Measurements from ENCODE around the gene NAA16.
"Not testable (repeated sequence)": the region's sequence is repeated elsewhere in the genome, so short reads cannot be mapped to it uniquely, and the experiment has no call there.

NAA16 gene

DNA sequence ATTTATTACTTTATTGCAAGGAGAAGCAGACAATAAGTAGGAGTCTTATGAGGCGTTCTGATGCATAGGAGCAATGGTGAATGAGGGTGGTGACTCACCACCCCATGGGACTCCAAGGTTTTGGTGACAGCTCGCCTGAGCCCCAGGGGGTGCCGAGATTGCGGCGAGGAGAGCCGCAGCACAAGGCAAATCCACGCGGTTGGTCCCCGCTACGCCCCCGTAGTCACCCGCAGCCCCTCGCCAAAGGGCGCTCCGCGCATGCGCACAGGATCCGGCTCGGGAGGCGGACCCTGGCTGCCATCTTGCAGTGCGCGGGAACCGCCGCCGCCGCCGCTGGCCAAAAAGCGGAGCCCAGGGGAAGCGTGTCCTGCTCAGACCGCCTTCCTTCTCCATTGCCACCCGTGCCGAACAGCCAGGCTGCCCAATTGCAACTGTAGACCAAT is at the start of gene NAA16:
NAA16 (plus strand) TSS at position 305 of the 443 bp plus-strand sequence. CDS start 262 bp downstream, outside the sequence.
- peak; percentile 96 for DNase-seq

DNA sequence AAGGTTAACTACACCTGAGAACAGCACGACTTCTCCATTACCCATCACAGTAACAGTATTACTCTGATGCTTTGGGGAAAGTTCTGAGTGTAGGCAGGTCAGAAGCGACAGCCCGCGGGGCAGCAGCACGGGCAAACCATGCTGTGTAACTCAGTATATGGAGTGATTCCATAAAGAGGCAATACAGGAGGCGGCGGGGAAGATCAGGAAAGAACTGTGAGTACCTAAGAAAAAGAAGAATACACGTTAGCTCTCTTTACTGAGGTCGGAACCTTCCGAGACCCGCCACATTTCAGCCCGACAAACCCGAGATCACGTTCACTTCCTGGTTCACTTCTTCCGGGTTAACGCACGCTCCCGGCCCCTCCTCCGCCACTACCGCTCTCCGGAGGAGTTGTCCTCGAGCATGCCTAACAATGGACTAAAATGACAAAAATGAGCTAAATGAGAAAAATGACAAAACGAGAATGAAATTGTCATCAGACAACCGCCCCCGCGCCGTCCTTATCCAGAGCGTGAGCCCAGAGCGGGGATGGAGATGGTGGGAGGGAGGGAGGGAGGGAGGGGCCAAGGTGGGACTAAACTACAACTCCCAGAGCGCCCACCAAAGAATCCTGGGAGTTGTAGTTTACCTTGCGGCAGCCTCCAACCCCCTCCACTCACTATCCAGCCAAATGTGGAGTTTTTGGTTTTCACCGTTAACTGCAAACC is 47.7 kb upstream of the NAA16 start, which contains the start of gene MTRF1:
MTRF1 (minus strand) TSS at position 316 of the 711 bp plus-strand sequence. CDS start 2,669 bp downstream, outside the sequence.
- peak; percentile 90 for DNase-seq

DNA sequence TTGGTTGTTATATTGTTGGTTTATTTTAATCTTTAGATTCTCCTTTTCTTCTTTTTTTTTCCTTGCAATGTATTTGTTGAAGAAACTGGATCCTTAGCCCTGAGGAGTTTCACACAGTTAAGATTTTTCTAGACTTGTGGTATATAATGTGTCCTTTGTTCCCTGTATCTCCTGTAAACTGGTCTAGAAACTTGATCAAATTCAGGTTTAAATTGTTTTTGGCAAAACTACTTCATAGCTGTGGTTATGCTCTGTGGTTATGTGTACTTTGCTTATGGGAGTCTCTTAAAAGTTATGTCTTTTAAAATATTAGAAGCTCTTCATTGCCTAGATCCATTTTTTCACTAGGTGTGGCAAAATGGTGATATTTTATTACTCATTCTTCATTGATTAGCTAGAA is 44.0 kb upstream of the NAA16 start:
- DNase-seq = no peak

DNA sequence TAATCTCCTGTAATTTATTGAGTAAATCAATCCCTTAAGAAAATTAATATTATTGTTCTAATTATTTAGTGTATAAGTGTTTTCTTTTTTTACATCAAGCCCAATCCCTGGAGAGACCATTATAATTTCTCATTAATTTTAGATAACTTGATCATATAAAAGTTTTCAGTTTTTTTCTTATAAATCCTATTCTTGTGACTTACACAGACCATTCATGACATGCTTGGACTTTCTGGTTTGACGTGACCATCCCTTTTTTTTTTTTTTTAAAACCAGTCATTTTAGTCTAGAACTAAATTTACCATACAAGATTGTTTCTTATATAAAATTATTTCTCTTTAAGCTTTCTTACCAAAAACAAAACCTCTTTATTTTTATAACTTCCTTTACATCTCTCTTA is 42.3 kb upstream of the NAA16 start:
- no peak for DNase-seq

DNA sequence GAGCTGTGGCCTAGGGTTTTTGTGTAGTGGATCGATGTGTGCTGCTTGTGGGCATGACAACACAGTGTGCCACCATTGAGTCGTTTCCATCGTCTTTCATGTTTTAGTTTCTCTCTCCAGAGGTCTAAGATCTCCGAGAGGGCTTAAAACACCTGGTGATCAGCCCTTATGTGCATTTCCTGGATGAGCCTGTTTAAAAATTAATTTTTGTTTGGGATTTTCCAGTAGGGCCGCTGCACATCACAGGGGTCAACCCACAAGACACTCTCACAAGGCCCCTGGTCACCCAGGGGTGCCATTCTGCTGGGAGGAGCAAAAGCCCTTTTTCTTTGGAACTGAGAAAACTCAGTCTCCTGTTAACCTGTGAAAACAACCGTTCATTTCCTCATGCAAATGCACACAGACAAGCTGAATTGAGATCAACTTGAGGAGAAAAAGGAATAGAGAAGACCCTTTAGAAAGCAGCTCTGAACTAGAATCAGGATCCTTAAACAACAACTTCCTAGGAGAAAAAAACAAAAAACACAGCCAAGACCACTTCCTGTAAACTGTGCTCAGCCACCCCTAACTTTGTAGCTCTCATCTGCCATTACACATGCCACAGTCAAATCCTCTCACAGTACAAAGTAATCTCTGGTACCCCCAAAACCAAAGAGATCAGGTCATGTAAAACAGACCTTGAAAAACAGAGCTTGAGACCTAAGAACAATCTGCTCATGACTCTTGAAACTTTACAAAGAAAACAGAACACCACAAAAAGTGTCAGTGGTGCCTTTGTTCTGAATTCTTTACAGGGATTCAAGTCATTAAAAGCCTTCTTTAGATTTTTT is 39.4 kb upstream of the NAA16 start:
- no peak for DNase-seq

DNA sequence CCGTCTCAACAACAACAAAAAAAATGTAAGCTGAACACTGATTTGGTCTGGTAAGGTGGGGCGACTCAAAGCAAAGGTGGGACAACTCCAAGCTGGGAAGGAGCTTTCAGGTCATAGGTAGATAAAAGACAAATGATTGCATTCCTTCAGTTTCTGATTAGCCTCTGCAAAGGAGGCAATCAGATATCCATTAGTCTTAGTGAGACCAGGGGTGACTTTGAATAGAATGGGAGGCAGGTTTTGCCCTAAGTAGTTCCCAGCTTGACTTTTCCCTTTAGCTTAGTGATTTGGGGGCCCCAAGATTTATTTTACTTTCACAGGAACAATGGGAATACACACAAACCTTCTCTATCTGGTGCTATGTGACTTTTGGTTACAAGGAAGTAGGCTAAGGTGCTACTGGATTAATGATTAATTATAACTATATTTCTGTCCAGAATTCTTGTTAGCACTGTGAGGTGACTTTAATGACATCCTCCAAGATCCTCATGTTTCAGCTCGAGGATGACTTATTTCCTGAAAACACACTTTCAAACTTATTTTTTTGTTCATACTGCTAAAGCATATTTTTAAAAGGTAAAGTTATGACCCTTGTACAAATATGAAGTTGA is 37.1 kb upstream of the NAA16 start:
- DNase-seq = no peak

DNA sequence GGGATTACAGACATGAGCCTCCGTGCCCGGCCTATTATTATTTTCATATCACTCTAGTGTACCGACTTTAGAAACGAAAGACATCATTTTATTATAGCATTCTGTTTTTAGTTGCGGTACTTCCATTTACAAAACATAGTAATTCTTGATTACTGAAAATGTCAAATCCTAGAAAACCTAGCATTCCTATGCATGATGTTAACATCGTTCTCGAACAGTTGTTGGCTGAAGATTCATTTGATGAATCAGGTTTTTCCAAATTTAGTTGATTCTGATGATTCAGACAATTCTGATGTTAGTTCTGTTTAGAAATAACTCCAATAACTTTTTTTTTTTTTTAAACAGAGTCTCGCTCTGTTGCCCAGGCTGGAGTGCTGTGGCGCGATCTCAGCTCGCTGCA is 36.2 kb upstream of the NAA16 start:
- DNase-seq = no peak

DNA sequence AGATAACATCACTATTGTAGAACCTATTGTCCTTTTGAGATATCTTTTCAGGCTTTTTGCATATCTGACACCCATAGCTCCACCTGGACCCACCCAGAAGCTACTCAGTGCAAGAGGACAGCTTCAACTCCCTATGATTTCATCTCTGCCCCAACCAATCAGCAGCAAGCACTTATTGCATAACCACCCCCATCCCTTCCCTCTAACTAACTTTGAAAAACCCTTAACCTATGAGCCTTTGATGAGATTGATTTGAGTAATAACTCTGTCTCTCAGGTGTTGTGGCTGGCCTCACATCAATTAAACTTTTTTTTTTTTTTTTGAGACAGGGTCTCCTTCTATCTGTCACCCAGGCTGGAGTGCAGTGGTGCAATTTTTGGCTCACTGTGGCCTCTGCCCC is 34.2 kb upstream of the NAA16 start:
- no peak for DNase-seq

DNA sequence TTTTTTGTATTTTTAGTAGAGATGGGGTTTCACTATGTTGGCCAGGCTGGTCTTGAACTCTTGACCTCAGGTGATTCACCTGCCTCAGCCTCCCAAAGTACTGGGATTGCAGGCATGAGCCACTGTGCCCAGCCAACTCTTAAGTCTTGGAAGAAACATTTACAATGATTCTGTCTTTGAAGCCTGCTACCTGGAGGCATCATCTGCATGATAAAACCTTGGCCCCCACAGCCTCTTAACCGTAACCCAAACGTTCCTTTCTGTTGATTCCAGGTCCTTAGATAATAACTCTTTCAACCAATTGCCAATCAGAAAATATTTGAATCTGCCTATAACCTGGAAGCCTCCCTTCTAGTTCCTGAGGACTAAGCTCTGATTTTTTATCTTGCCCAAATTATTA is 31.9 kb upstream of the NAA16 start:
- DNase-seq = not testable (repeated sequence)

DNA sequence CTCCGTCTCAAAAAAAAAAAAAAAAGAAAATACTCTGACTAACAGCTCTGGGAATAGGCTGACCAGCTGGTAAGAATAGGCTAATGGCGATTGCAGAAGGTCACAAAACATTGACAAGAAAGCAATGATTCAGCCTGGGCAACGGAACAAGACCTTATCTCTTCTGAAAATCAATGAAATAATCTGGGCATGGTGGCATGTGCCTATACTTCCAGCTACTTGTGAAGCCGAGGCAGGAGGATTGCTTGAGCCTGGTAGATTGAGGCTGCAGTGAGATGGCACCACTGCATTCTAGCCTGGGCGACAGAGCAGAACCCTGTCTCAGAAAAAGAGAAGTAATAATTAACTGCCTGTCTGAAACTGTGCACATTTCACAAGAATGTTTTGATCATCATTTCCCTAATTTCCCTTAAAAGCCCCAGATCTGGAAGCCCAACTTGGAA is 28.9 kb upstream of the NAA16 start:
- no peak for DNase-seq

DNA sequence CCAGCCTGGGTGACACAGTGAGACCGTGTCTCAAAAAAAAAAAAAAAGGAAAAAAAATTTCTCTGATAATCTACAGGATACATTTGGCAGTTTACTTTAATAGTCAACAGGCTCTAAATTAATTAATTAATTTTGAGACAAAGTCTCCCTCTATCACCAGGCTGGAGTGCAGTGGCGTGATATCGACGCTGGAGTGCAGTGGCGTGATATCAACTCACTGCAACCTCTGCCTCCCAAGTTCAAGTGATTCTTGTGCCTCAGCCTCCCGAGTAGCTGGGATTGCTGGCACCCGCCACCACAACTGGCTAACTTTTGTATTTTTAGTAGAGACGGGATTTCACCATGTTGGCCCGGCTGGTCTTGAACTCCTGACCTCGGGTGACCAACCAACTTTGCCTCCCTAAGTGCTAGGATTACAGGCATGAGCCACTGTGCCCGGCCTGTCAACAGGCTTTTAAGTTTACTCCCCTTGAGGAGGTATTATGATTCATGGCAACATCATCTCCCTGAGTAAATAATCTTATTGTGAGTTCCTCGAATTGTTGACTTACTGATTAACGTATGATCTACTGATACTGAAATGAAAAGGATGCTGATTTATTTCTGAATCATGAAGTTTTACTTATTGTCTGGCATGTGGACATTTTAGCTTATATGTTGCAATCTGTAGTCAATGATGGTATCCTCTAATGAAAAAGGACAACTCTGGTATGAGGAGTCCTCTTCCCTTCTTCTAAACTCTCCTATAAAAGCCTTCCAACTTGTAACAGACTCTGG is 26.4 kb upstream of the NAA16 start:
- no peak for DNase-seq

DNA sequence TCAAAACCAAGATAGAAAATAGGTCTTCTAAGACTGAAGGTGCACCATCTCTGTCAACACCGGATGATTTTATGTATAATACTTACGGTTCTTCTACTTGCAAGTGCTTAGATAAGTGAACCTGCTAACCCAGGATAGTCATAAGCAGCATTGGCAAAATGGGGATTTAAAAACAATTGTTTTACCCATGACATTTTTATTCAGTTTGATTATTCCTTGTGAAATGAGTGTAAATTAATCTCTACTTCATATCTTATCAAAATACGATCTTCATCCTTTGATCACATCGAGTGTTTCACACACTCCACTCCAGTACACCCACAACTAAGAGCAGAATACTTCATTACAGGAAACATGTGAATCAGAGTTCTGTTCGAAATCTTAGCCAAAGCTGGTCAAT is 24.7 kb upstream of the NAA16 start:
- no peak for DNase-seq

DNA sequence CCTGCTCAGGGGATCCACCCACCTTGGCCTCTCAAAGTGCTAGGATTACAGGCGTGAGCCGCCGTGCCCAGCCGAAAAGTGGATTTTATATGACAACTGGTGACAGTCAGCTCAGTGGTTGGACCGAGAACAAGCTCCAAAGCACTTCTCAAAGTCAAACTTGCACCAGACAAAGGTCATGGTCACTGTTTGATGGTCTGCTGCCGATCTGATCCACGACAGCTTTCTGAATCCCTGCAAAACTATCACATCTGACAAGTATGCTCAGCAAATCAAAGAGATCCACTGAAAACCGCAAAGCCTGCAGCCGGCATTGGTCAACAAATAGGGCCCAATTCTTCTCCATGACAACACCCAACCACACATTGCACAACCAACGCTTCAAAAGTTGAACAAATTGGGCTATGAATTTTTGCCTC is 21.6 kb upstream of the NAA16 start:
- no peak for DNase-seq

DNA sequence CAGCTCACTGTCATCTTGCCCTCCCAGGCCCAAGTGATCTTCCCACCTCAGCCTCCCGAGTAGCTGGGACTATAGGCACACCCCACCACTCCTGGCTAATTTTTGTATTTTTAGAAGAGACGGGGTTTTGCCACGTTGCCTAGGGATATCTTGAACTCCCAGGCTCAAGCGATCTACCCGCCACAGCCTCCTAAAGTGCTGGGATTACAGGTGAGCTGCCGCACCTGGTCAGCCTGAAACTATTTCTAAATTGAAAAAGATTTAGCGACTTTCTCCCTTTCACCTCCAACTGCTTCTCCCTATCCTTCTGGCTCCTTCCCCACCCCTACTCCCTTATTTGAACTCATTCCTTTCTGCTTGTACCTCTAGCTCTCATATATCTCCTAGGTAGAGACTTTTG is 19.8 kb upstream of the NAA16 start:
- no peak for DNase-seq

DNA sequence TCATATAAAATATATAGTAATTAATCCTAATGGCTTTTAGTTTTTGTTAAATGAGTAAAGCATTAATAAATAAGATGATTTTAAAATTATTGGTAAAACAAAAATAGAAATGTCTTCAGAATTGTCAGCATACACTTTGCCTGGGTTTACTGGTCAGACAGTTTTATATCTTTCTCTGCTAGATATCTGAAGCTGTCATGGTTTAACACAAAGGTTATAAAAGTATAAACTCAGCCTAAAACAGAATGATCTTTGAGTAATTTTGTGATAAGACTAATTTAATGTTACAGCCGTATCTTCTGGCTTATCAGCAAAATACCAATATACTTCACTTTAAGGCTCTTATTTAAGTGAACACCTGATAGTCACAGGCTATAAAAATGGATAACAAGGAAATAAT is 17.8 kb upstream of the NAA16 start:
- DNase-seq = no peak

DNA sequence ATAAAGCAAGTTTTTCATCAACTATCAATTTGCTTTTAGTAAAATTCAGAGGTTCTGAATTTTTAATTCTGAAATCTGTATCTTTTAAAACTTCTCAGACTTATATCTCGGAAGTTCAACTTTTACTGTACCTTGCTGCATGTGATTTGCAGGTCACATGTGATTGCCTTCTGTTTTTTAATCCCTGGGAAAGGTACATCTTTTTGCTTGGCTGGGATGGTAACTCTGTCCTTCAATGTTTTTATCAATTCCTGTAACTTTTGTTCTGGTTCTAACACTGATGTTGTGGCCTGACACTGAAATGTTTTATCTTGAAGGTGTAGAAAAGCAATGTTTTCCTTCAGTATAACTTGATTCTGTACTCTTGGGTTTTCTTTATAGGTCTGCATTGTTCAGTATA is 16.2 kb upstream of the NAA16 start:
- DNase-seq = no peak

DNA sequence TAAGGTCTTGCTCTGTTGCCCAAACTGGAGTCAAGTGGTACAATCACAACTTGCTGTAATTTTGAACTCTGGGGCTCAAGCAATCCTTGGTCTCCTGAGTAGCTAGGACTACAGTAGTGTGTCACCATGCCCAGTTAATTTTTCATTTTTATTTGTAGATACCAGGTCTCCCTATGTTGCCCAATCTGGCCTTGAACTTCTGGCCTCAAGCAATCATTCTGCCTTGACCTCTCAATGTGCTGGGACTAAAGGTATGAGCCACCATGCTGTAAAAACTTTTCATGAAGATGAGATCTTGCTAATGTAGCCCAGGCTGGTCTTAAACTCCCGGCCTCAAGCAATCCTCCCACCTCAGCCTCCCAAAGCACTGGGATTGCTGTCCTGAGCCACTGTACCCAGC is 15.1 kb upstream of the NAA16 start:
- no peak for DNase-seq

DNA sequence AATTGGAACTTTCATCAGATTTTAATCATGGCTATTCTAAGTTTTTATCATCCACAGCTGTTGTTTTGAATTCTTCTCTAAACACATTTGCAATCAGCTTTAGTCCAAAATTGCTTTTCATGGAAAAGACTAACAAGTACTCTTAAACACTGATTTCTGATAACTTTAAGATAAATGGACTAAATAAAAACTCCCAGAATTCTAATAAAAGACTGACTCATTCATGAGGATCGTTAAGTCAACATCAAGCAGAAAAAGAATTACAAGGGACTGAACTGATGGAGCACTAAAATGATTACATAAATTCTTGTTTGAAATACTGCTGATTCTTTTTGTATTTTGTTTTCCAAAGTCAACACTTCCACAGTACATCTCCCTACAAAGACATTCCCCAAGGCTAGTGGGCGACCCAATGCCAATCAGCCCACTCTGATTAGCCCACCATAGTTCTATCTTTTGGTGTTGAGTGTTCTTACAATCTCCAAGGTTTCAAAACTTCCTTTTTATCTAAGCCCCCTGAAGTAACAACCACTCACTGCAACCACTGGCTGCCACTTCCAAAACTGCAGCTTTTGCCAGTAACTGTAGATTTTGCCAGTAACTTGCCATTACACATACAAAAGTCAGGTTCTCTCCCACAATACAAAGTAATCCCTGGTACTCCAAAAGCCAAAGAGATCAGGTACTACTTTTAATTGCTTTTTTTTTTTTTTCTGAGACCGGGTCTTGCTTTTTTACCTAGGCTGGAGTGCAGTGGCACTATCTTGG is 14.0 kb upstream of the NAA16 start:
- DNase-seq = no peak

DNA sequence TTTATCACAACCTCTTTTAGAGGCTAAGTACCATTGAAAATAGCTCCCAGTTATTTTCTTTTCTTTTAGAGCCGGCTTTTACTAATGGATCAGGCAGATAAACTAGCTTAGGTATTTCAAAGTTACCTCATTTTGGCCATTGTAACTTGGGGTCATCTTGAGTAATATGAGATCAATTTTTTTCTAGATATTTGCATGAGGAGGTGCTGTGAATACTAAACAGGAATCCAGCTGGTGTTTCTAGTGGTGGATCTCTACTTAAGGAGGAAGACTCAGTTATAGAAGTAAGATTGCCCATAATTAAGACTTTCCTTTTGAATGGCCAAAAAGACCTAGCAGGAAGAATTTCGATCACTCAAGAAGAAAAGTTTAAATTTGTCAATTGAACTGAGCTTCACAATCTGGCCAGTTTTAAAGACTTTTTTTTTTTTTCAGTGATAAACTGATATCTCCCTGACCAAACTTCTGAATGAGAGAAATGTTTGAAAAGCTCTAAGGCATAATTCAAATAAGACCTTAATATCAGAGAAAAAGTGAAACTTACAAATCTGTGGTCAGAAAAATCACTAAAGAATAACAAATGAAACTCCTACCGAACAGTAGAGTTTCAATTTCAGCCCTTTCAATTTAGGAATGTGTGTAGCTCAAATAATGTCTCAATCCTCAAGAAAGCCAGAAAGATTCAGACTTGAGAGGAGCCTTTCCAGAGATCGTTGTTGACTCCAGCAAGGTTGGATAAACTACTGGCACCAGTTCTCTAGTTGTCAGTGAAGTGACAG is 11.6 kb upstream of the NAA16 start:
- DNase-seq = no peak

DNA sequence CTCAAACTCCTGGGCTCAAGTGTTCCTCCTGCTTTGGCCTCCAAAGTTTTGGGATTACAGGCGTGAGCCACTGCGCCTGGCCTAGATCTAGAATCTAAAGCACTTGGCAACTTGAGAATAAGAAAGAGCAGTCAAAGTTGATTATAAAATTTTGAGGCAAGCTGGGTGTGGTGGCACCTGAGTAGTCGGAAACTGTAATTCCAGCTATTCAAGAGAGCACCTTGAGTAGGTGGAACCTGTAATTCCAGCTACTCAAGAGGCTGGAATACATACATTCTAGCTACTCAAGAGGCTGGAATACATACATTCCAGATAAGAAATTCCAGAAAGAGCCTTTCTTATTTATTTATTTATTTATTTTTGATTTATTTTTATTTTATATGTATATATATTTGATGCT is 8.3 kb upstream of the NAA16 start:
- DNase-seq = no peak

DNA sequence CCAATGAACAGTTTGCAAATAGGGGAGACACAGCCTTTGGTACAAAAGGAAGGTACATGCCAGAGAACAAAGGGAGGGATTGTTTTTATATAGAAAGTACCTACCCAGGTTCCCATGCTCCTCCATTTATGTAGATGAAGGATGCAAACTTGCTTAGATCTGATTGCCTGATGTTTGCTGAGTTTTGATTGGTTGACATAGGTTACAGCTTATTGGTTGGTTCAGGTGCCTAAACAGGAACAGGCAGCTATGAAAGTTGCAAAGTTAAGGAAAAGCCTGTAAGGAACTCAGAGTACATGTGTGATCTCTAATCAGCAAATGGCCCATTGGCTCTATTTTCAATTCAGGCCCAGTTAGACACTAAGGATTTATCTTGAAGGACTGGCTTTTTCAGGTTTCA is 6.5 kb upstream of the NAA16 start:
- DNase-seq = no peak
